BJ (cell line): ENCODE data around the gene SOBP. TPM values are rescaled to one million over a fixed set of nuclear protein-coding genes. Genes with fewer than 3 reads are reported as not detected.
"Not testable (repeated sequence)": the region's sequence is repeated elsewhere in the genome, so short reads cannot be mapped to it uniquely, and the experiment has no call there.

Experiments used
- CTCF ChIA-PET: fragments of 350-600 bp; formaldehyde crosslinking; extraction: SDS; loops from one replicate; lab custom pipeline; 2021; ENCODE audit warnings: antibody characterized with exemption, inconsistent platforms; lab: Yijun Ruan, JAX
- POLR2A ChIA-PET: fragments of 300-600 bp; sonication (Branson Sonifier 250); formaldehyde crosslinking; extraction: SDS; loops from one replicate; lab custom pipeline; 2021; ENCODE audit warnings: antibody characterized with exemption; lab: Charles Lee
- DNase-seq: peaks from one replicate; pipeline ENCODE4 v3.0.0-alpha.2; 2011; ENCODE audit warnings: low read depth
- H3K27me3 ChIP-seq: 2 replicates; pipeline ENCODE4 v1.6.0; 2011; ENCODE audit warnings: low read length; ENCODE audit not compliant: control insufficient read depth, insufficient read depth
- H3K36me3 ChIP-seq: 2 replicates; pipeline ENCODE4 v1.5.1; 2011; ENCODE audit warnings: low read length; ENCODE audit not compliant: control insufficient read depth, insufficient read depth
- H3K4me3 ChIP-seq: 2 replicates; pipeline ENCODE4 v1.5.1; 2011; ENCODE audit warnings: low read depth, mild to moderate bottlenecking, control low read depth, low read length
- polyA plus RNA-seq: library from polyadenylated mRNA; depleted of rRNA; stranded (reverse); fragments of >200 nt; gene quantifications from 2 replicates; pipeline ENCODE4 v1.2.3, GENCODE V29; 2011
- TF ChIP-seq, protein P1 (sequence below): IDR thresholded peaks from 2 replicates; pipeline ENCODE4 v1.5.1; 2011; ENCODE audit warnings: low read depth, mild to moderate bottlenecking, control low read depth, inconsistent platforms, low read length, moderate library complexity; ENCODE audit not compliant: insufficient read depth

The SOBP gene
- polyA plus RNA-seq, 1 experiment = not detected

DNA sequence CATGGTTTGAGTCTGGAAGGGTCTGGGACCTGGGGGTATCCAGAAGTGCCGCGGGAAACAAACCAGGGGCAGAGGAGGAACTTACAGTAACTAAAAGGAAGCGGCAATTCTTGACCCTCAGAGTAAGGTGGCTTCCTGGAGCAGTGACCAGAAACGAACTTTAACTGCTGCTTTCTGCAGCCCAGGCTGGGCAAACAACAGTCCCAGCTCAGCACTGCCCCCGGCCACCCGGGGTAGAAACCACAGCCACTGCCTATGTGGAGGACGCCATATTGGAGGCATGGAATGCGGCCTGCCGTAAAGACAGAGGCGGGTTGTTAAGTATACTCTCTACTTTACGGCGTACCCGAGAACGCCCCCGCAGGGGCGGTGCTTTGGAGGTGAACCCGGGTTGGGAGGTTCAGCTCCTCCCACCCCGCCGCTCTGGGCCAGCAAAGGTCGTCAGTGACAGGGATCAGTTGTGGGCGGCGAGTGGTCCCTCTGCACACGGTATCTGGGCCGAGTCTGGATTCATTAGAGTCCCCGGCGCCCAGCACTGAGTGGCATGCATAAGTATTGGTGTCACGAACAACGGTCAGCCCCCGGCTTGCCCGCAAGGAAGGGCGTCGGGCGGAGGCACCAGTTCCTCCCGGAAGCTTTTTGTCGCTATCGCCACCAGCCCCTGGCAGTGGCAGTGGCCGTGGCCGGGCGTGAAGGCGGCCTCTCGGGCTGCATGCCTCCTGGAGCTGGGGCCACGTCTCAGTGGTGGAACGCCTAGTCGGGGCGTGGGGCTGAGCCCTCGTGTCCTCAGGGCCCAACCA, 30.4 kb upstream of the SOBP start, which contains the start of gene PDSS2:
Gene PDSS2, minus strand, starts transcription at position 282 of the 800 bp plus-strand sequence. Its CDS starts 279 bp downstream, at position 3.
- ChIA-PET POLR2A (interaction anchor here (0.6 kb wide), 1 partner anchor 15 kb away, joined by 3 read pairs; no protein-coding TSS in a partner anchor), CTCF (interaction anchor here (0.6 to 2.4 kb wide), 9 partner anchors 9 to 330 kb away, joined by 3 to 11 read pairs (median 3); no protein-coding TSS in a partner anchor)
- TF ChIP-seq, protein P1, sequence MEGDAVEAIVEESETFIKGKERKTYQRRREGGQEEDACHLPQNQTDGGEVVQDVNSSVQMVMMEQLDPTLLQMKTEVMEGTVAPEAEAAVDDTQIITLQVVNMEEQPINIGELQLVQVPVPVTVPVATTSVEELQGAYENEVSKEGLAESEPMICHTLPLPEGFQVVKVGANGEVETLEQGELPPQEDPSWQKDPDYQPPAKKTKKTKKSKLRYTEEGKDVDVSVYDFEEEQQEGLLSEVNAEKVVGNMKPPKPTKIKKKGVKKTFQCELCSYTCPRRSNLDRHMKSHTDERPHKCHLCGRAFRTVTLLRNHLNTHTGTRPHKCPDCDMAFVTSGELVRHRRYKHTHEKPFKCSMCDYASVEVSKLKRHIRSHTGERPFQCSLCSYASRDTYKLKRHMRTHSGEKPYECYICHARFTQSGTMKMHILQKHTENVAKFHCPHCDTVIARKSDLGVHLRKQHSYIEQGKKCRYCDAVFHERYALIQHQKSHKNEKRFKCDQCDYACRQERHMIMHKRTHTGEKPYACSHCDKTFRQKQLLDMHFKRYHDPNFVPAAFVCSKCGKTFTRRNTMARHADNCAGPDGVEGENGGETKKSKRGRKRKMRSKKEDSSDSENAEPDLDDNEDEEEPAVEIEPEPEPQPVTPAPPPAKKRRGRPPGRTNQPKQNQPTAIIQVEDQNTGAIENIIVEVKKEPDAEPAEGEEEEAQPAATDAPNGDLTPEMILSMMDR = peak; percentile 68
- peak within 1 kb of the TSS; percentile 56 for H3K4me3 ChIP-seq
- peak; percentile 75 for DNase-seq
- H3K27me3 ChIP-seq = no peaks in the 10 kb centered on the region
- H3K36me3 ChIP-seq = no peaks in the 10 kb centered on the region

DNA sequence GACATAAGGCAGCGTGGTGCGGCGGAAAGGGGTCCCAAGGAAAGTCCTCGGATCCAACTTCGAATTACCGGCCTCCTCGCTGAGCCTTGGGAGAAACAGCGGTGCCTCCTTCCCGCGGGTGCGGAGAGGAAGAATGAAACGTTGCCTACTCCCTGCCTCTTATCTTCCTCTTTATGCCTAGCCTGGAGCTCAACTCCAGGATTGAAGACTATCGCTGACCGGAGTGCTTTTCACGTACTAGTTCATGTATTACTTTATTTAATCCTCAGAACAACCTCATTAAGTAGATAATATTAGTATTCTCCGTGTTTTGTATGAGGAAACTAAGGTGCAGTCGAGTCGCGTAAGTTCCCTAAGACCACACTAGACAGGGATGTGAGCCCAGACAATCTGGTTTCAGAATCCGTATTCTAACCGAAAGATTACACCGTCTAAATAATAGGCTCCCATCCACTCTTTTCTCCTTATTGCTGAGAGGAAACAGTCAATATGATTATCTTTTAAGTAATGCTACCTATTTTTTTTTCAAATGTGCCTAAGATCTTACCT, 29.8 kb upstream of the SOBP start:
- no peak for DNase-seq
- POLR2A ChIA-PET = no interaction called here
- Histone ChIP-seq H3K27me3 (no peaks in the 10 kb centered on the region), H3K36me3 (no peaks in the 10 kb centered on the region), H3K4me3 (peak overlapping the region; percentile 56)
- TF ChIP-seq, protein P1 = no peak
- CTCF ChIA-PET = interaction anchor here (0.6 to 2.4 kb wide), 8 partner anchors 8 to 331 kb away, joined by 3 to 11 read pairs (median 4); no protein-coding TSS in a partner anchor

DNA sequence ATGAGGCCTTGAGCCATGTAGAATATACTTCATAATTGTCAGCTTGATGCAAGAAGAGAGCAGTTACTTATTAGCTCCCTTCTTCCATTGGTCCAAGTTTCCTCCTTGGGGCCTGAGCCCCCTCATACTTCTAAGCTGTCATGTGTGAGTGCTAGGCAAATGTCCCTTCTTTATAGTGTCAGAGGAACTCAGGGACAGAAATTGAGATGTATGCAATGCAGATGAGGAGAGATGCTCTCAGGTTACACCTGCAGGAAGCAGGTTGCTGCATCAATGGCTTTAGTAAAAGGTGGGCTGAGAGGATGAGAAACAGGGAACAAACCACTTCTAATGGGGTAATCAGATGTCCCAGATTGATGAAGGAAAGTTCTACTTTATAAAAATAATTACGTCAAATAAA, 23.9 kb upstream of the SOBP start:
- no peaks in the 10 kb centered on the region for H3K36me3 ChIP-seq
- TF ChIP-seq, protein P1 = no peak
- DNase-seq = no peak
- H3K27me3 ChIP-seq = no peaks in the 10 kb centered on the region
- POLR2A ChIA-PET = no interaction called here
- H3K4me3 ChIP-seq = no peak overlapping the region
- CTCF ChIA-PET = no interaction called here

DNA sequence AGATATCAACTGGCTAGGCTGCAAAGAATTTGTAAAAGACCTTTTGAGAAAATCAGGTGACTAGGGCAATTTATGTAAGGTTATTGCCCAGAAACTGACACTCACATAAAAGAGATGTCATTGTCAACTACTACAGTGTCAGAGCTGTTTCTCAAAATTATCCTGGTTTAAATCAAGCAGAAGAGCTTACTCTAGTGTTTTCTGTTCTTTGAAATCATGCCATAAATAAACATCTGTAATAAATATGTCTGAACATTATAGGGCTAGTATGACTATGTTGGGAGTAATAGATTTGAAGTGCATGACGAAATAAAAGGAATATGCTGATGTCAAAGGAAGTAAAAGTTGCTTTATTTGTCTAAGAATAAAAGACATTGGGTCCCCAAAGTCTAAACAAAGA, 19.6 kb upstream of the SOBP start:
- TF ChIP-seq, protein P1 = no peak
- Histone ChIP-seq H3K36me3 (no peaks in the 10 kb centered on the region), H3K27me3 (peaks cover 3% of the 10 kb centered on the region; the same call in 1 of the 2 replicates), H3K4me3 (no peak overlapping the region)
- no peak for DNase-seq
- ChIA-PET CTCF (no interaction called here), POLR2A (no interaction called here)

DNA sequence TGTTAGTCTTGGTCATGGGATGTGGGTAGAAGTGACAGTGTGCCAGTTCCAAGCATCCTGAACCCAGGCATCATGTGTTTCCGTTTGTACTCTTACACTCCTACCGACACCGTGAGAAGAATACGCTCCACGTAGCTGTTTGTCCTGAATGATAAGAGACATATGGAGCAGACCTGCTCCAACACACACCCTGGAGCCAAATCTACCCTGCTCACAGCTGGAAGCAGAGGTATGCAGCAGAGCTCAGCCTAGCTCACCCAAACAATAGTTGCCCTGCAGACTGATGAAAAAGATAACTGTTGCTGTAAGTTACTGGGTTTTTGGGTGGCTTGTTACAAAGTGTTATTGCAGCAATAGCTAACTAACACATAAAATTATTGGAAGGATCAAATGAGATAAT, 16.3 kb upstream of the SOBP start:
- Histone ChIP-seq H3K27me3 (peaks cover 3% of the 10 kb centered on the region; the same call in 1 of the 2 replicates), H3K4me3 (no peak overlapping the region), H3K36me3 (no peaks in the 10 kb centered on the region)
- ChIA-PET CTCF (interaction anchor here (0.7 kb wide), 1 partner anchor 81 kb away, joined by 3 read pairs; no protein-coding TSS in a partner anchor), POLR2A (no interaction called here)
- TF ChIP-seq, protein P1 = no peak
- no peak for DNase-seq

DNA sequence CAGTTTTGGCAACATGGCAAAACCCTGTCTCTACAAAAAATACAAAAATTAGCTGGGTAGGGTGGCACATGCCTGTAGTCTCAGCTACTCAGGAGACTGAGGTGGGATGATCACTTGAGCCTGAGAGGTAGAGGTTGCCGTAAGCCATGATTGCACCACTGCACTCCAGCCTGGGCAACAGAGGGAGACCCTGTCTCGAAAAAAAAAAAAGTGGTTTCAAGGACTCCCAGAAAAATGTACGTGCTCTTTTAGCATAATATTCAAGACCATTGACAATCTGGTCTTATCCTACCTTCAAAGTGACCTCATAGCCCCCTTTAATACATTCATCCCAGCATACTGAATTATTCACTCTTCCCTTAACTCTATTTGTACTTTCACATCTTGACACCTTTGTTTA, 14.6 kb upstream of the SOBP start:
- H3K4me3 ChIP-seq, POLR2A ChIA-PET, H3K36me3 ChIP-seq, H3K27me3 ChIP-seq, DNase-seq, CTCF ChIA-PET: not testable (repeated sequence)

DNA sequence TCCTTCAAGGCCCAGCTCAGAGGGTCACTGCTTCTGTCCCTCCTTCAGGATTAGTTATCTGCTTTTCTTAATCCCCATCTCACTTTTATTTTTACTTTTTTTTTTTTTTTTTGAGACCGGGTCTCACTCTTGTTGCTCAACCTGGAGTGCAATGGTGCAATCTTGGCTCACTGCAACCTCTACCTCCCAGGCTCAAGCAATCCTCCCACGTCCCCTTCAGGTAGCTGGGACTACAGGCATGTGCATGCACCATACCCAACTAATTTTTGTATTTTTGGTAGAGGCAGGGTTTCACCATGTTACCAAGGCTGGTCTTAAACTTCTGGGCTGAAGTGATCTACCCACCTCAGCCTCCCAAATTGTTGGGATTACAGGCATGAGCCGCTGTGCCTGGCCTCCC, 14.1 kb upstream of the SOBP start:
- POLR2A ChIA-PET, CTCF ChIA-PET, DNase-seq, H3K4me3 ChIP-seq, H3K36me3 ChIP-seq, H3K27me3 ChIP-seq: not testable (repeated sequence)
